T-helper 22 cell (primary cell): Measurements from ENCODE around the gene CHMP2A.
A peak's percentile ranks its signal among the peaks of the same experiment; 100 is the strongest.

Source experiments
- DNase-seq: peaks from one replicate; pipeline ENCODE4 v3.0.0-alpha.2; 2020; ENCODE audit warnings: low read depth

The CHMP2A gene

DNA sequence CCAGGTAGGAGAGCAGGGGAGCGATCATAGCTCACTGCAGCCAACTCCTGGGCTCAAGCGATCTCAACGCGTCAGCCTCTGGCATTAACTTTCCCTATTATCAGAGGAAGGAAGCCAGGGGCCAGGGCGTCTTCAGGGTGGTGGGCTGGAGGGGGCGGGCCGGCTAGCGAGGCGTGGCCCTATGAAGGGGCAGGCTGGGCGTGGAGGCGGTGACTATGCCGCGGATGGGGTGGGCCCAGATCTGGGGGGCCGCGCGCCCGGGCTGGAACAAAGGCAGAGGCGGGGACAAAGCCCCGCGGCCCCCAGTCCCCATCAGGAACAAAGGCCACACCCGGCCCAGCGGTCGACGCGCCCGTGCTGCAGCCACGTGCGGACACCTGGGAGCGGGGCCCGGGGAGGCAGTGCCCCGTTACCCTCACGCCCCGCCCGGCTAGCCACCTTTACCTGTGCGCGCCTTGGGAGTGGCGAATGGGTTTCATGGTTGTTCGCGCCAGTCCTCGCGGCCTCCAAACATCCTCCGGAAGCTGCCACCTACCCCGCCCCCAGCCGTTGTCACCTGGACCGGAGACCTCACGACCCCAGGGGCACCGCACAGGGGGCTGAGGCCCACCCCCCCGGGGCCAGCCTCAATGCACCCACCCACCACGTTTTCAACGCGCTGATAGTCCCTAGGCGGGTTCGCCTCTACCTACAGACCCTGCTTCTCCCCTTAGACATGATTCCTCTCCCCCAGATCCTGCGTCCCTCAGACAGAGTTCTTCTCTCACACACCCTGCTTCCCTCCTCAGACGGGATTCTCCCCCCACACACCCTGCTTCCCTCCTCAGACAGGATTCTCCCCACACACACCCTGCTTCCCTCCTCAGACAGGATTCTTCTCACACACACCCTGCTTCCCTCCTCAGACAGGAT, 16.4 kb downstream of the CHMP2A start:
- DNase-seq, result no peak

DNA sequence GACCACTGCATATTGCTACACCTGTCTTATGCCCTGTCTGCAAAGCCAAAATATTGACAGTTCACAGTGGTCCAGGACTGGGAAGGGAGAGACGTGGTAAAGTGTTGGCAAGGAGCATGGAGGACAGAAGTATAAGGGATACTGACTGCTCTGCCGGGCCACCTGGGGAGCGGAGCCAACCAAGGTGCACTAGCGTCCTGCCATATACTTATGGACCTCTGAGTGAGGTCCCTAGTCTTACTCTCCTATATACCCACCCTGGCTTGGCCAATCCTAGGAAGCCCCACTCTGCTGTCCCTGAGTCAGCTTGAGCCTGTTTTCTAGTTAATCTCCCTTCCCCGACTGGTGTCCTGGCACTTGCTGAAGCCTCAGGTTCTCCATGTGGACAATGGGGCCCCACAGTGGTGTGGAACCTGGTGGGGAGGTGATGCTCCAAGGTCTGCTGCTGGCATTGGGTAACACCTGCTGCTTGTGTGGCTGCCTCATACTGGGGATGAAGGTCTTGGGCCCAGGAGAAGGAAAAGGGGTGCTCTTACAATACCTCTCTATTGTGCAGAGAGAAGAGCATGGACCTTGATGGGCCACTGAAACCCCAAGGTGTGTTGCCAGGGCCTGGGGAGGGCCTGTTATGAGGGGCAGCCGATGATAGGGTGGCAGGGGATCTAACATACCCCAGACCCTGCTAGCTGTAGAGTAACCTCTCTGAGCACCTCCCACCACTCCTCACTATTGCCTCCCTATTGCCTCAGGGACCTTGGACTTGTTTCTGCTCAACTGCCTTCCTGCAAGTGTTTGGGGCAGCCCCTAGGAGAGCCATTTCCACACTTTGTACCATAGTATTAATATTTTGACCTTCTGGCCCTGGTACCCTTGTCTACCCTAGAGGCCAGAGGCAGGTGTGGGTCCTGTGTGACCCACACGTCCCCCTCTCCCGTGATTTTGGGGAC, 17.8 kb downstream of the CHMP2A start:
- DNase-seq, result no peak

DNA sequence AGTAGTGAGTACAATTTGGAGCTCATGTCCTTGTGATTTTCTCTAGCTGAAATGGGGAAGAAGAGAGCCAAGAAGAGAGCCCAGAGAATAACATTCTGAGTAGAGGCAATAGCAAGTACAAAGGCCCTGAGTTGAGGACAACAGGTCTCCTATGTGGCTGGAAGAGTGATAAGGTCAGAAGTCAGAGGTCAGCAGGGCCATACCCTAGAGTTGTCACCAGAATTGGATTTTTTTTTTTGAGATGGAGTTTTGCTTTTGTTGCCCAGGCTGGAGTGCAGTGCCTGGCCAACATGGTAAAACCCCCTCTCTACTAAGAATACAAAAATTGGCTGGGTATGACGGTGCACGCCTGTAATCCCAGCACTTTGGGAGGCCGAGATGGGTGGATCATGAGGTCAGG, 19.0 kb downstream of the CHMP2A start:
- DNase-seq, result no peak

DNA sequence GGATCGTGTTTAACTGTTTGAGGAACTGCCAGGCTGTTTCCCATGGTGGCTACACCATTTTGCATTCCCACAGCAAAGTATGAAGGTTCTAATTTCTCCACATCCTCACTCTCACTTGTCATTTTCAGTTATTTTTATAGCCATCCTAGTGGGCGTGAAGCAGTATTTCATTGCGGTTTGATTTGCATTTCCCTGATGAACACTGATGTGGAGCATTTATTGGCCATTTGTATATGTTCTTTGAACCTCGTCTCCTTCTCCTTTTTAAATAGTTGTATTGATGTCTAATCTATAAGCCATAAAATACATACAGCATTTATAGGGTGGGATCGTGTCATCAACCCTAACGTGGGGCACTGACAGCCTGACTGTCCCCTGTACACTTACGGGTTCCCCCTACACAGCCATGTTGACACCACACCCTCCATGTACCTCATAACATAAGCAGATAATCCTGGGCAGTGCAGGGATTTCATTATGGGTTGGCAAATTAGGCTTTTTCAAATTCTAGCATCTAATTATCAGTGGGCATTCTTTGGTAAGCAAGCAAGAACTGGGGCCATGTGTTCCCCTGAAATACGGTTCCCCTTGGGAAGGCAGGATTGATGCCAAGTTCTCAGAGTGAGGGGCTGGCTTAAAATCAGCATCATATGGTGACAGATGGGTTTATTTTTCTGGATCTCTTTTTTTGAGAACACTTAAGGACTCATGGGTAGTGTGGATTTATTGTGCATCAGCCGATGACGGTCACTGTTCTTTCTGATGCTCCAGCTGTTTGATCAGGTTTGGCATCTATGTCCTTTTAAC, 23.7 kb downstream of the CHMP2A start:
- no peak for DNase-seq

DNA sequence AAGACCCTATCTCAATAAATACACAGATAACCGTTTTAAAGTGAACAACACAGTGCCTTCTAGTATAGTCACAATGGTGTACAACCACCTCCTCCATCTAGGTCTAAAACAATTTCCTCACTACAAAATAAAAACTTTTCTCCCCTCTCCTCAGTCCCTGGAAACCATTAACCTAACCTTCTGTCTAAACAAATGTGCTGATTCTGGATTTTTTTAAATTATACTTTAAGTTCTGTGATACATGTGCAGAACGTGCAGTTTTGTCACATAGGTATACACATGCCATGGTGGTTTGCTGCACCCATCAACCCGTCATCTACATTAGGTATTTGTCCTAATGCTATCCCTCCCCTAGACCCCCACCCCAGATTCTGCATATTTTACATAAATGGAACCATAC, 25.5 kb downstream of the CHMP2A start:
- DNase-seq, result no peak

DNA sequence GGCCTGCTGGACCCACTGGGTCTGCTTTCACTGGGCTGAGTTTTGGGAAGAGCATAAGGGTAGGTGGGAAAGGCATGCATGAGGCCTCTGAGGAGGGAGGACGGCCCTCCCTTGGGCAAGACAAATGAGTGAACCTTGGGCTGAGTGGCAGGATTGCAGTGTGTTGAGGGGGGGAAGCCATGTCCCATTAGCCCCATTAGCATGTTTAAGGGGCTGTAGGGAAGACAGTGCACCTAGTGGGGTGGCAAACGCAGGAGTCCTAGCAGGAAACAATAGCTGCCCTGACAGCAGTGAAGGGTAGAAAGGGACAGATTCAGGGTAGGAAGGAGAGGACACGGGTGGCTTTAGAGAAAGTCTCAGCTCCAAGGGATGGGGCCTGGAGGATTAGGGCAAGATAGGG, 32.2 kb downstream of the CHMP2A start:
- DNase-seq, result no peak

DNA sequence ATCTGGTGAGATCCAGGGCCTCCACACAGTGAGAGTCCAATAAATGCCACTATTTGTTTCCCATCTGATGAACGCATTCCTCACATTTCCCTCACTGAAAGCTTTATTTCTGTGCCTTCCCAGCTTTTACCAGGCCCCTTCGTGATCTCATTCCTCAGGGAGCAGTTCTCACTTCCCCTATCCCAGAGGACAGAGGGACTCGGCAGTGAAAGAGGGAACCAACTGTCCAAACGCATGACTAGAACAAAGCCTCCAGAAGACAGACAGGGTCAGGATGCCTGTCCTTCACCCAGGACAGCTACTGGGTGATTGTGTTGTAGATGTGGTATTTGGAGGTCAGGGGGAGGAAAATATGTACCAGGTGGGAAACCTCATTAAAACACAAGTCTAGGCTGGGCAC, 33.3 kb downstream of the CHMP2A start:
- no peak for DNase-seq

DNA sequence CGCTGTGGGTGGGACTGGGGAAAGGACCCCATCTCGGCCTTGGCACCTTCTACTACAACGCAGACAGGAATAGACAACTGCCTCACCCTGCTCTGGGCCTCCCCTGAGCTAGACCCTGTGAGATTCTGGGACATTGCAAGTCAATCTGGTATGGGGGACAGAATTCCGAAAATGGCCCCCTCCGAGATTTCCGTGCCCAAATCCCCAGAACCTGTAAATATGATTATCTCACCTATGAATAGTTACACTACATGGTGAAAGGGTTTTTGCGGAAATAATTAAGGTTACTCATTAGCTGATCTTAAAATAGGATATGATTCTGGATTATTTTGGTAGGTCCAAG, 34.7 kb downstream of the CHMP2A start:
- DNase-seq, result no peak

DNA sequence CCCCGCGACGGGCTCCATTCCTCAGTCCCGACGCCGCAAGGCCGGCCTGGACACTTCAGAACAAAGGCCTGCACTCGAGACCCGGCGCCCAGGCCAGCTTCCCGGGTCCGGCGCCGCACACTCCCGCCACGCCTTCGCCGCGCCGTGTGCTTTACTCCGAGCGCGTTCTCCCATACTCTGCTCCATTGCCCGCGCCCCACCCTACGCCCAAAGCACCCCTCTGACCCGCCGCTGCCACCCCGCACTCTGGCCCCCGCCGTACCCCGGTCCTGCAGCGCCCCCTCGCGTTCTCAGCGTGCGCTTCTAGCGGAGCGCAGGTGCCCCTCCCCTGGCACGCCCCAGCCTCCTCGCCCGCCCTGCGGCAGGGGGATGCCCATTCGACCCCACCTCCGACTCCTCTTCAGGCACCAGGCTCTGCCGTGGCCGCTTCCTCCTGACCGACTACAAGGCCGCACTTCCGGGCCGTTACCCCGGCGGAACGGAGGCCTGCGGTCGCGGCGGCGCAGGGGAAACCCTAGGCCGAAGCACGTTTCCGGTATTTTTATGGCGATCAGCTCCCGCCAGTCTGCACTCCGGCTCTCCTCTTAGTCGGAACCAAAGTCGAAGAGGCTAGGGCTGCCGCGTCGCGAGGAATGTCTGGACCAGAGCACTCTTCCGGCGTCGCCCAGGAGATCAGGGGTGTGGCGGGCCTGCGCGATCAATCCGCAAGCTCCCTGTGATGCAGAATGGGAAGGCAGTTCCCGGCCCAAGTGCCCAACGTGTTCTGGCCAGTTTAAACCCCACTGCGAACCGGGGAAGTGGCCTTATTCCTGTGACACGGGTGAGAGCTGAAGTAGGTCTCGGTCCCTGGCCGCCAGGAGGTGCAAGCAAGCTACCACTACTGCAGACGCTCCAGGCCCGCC, 35.3 kb downstream of the CHMP2A start, which contains the start of gene ZBTB45:
Gene ZBTB45, minus strand, starts transcription at position 456 of the 902 bp plus-strand sequence. CDS start 2,137 bp downstream, outside the sequence.
- peak; percentile 76 for DNase-seq

DNA sequence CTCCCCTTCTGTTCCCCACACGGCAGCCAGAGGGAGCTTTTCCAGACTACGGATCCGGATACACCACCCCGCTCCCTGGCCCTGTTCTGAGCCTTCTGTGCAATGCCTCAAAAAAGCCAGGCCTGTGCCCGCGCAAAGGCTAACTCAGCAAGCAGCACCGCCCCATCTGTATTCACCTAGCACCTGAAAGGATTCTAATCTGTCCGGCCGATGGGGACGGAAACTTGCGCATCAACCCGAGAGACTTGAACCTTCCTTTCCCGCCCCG, 35.9 kb downstream of the CHMP2A start:
- peak; percentile 22 for DNase-seq

DNA sequence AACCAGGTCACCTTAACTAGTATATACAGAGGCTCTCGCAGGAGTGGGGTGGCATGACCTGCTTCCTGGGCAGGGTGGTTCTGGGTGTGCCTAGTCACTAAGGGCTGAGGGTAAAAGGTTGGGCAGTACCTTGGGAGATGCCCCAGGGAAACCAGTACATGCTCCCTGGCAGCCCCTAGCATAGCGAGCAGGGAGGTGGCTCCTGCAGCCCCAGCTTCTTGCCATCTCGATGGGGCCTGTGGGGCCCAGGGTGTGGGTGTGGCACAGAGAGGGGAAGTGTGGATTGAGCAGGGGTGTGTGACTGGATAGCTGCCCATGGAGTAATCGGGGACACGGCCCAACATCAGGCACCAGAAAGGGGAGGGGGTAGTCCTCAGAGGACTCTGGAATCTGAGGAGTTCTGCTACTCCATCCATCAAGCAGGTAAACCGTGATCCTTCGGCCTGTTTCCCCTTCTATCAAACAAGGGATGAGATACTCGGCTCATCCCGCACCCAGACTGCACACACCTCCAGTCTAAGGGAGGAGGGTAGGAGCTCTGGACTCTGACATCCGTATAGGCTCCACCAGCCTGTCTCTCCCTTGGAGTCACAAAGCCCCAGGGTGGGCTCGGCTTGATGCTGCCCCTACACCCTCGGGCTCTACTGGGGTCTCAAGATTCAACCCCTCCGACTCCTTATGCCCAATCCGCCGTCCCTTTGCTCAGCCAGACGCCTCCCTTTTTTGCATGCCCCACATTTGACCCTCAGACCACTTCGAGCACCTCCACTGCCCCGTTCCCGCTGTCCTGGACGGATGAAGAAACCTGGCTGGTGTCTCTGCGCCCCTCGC, 36.4 kb downstream of the CHMP2A start:
- DNase-seq, result no peak

DNA sequence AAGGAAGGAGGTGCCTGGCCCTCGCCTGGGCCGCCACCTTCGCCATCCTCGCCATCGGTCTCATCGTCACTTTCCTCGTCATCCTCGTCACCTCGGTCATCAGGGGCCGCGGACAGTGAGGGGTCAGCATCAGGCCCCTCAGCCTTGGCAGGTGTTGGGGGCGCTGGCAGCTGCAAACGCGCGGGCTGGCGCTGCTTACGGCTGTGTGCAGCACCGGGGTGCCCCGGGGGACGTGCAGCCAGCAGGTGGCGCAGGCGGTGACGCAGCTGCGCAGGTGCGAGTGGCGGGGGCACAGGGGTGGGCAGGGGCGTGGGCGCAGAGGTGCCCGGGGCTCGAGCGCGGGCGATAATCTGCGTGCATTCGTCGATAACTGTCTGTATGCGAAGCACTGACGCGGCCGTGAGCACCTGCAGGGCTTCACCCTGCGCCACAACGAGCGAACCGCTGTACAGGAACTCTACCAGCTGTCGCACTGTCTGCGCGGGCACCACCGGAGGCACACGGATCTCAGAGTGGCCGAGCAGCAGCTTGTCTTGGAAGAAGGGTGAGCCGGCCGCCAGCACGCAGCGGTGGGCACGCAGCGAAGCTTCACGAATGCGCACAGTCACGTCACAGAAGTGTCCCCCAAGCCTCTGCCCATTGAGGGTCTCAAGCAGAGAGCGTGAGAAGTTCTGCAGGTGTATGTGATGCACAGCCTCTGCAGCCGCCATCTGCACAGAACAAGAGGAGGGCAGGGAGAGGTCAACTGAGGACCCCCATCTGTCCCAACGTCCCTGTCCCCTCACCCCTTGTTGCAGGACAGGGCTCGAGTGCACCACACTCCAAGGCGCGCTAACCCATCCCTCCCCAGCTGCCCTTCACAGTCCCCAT, 37.7 kb downstream of the CHMP2A start:
- DNase-seq, result no peak

DNA sequence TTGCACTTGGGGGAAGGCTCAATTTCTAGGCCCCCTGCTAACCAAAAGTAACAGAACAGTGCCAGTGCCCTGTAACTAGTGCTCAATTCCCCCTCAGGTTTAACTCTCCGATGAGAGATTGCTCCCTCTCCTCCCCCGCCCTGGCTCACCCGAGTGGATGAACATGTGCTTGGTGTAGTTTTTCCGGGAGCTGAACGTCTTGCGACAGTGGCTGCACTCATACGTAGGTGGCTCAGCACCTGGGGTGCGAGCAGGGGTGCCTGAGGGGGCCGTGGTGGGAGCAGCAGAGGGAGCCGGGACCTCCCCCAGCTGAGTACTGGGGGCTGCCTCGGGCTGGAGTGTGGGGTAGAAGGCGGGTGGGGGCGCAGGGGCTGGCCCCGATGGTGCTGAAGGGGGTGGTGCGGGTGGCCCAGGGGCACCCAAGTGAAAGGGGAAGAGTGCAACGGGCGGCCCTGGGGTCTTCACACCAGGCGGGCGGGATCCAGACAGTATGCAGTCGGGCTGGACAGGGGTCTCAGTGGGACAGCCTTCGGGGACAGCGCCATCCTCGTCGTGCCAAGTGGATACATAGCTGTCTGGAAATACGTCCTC, 38.6 kb downstream of the CHMP2A start:
- no peak for DNase-seq

DNA sequence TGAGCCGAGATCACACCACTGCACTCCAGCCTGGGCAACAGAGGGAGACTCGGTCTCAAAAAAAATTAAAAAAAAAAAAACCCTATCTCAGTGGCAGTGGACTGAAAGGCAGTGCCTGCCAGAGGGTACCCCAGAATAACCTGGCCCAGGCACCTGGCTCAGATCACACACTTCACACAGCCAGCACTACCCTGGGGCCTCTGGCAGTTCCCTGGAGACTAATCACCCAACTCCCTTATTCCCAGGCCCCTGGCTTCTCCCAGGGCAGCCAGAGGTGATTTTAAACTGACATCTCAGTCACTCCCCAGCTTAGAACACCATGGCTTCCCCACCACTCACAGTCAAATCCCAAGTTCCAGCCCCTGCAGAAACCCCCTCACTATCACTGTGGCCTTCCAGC, 39.6 kb downstream of the CHMP2A start:
- DNase-seq, result no peak

DNA sequence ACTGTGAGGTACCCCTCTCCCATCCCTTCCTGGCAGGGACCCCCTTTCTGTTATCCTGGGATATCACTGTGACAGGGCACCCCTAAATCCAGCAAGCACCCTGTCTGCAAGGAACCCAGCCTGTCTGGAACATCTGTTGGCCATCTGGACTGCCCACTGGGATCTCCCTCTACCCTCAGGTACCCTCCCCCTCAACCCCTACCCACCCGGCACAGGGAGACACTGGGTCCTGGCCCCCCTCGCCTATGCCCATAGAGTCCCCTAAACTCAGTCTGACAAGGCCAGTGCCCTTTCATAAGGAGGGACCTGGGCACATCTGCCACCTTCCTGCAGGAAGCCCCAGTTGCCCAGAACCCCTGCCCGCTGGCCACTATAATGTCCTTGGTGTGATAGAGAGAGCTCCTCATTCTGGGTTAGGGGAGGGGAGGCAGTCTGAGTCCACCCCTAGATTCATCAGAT, 40.3 kb downstream of the CHMP2A start:
- no peak for DNase-seq

DNA sequence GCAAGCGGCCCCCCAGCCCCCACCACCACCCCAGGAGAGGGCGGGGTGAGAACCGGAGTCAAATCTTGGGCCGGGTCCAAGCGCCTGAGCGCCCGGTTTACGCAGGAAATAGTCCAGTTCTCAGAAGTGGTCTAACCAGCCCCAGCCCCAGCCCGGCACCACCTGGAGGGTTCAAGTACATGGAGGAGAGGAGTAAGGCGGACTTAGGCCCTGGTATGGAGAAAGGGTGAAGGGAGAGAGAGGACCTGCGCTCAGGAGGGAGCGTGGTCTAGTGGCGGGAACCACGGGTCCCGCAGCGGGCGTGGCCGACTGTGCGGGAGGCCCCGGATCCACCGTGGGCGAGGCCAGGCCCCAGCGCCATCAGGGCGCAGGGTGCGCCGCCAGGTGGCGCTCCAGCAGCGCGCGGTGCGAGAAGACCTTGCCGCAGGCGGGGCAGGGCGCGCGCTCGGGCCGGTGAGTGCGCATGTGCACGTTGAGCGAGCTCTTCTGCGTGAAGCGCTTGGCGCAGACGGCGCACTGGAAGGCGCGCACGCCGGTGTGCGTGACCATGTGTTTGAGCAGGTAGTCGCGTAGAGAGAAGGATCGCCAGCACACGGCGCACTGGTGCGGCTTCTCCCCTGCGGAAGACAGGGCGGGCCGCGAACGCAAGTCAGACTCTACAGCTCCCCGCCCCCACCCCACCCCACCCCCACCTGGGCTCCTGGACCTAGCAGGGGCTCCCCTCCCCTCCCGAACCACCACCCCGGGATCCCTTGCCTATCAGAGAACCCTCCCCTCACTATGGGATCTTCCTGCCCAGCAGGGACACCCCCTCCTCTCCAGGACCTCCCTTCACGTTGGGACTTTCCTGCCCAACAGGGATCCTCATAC, 41.0 kb downstream of the CHMP2A start:
- DNase-seq, result peak; percentile 85

DNA sequence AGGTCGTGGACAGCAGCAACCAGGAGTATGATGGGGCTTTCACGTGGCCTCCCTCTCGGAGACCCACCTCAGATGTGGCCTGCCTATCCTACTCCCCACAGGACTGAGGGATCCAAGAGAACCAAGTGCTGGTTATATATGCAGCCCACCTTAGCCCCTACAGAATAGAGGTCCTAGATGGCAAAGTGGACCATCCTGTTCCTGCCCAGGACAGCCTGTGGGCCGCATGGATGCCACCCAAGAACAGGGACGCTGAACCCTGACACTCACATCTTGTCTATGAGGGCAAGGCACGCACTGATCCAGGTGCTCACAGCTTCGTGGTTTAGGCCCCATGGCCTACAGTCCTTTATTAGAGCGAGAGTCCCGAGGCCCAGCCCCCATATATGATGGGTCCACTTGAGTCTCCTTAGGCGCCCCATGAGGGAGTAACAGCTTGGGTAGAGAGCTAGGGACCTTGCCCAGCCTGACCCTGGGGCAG, 41.7 kb downstream of the CHMP2A start:
- DNase-seq, result no peak
